Measurements from ENCODE around the gene GLIS2.

The GLIS2 gene

GRCh38 chr16:4316108-4316863 is 419 bp downstream of the GLIS2 start:
- no peak for TF ChIP-seq CTCF (IDR thresholded peaks at IDR 0.05; ENCODE audit: low read length, missing control alignments)

GRCh38 chr16:4316864-4317531 is 1.1 kb downstream of the GLIS2 start:
- DNase-seq (ENCODE audit: low read depth) = no peak
- TF ChIP-seq CTCF (IDR thresholded peaks at IDR 0.05; ENCODE audit: low read length, missing control alignments) = no peak
- peak overlapping the region; percentile 72 for H3K4me3 ChIP-seq (replicated peaks; ENCODE audit: low read depth, low read length)

More at GRCh38 chr16:4316108-4316863, 419 bp downstream of the GLIS2 start:
- H3K4me3 ChIP-seq (replicated peaks; ENCODE audit: low read depth, low read length) = peak overlapping the region; percentile 72
- no peak for DNase-seq (ENCODE audit: low read depth)

DNA sequence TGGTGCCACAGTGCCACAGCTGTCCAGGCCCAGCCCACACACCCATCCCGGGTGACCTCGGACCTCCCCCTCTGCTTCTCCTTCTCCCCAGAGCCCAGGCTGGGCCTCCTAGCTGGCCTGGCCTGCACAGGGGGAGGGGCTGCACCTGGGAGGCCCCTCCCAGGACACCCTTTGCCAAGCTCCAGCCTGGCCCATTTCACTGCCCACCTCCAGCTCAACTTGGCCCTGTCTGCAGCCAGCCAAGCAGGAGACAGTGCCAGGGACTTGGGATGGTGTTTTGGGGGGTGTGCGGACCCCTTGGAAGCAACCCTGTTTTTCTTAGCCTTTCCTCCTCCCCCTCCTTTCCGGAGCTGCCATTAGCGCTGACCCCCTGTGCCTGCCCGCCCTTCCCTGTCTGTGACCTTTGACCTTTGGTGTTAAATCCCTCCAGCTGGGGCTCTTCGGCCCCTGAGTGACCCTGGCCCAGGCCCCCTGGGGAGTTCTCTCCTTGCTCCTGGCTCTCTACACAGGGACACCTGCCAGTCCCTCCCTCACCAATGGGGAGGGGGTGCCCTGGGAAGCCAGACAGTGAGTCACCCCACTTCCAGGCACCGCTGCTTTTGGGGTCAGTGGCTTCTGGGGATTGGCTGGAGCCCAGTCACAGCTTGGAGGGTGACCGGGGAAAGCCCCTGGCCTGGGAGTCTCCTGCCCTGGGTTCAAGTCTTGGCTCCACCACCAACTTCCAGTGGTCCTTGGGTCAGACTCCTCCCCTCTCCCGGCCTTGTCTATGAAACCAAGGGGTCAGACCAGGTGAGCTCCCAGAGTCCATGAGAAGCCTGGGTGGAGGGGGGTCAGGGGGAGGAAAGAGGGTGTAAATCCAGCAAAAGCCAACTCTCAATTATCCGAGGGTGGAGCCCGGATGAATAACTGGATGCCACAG is 1.9 kb downstream of the GLIS2 start:
- no peak for DNase-seq (ENCODE audit: low read depth)
- peak overlapping the region; percentile 72 for H3K4me3 ChIP-seq (replicated peaks; ENCODE audit: low read depth, low read length)
- no peak for TF ChIP-seq CTCF (IDR thresholded peaks at IDR 0.05; ENCODE audit: low read length, missing control alignments)

DNA sequence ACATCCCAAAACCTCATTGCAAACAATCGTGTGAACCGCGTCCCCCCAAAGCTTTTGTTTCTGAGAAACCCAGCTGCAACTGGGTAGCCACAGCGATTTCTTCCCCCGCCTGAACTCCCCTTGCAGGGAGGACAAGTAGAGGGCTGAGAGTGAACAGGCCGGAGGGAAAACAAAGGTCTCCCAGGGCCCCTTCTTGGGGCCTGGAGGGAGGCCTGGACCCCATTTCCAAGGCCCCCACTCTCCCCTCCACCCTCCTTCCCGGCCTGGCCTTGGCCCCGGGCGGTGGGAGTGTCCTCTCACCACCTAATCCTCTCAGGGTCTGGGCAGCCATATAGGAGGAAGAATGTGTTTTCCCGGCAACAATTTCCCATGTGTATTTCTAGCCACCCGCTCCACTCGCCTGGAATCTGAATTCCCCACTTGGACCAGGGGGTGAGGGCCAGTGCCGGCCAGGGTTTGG is 2.6 kb downstream of the GLIS2 start:
- H3K4me3 ChIP-seq (replicated peaks; ENCODE audit: low read depth, low read length) = no peak overlapping the region
- DNase-seq (ENCODE audit: low read depth) = no peak
- TF ChIP-seq CTCF (IDR thresholded peaks at IDR 0.05; ENCODE audit: low read length, missing control alignments) = no peak

GRCh38 chr16:4318967-4319366 is 3.1 kb downstream of the GLIS2 start:
- DNase-seq (ENCODE audit: low read depth) = no peak
- TF ChIP-seq CTCF (IDR thresholded peaks at IDR 0.05; ENCODE audit: low read length, missing control alignments) = no peak
- no peak overlapping the region for H3K4me3 ChIP-seq (replicated peaks; ENCODE audit: low read depth, low read length)

DNA sequence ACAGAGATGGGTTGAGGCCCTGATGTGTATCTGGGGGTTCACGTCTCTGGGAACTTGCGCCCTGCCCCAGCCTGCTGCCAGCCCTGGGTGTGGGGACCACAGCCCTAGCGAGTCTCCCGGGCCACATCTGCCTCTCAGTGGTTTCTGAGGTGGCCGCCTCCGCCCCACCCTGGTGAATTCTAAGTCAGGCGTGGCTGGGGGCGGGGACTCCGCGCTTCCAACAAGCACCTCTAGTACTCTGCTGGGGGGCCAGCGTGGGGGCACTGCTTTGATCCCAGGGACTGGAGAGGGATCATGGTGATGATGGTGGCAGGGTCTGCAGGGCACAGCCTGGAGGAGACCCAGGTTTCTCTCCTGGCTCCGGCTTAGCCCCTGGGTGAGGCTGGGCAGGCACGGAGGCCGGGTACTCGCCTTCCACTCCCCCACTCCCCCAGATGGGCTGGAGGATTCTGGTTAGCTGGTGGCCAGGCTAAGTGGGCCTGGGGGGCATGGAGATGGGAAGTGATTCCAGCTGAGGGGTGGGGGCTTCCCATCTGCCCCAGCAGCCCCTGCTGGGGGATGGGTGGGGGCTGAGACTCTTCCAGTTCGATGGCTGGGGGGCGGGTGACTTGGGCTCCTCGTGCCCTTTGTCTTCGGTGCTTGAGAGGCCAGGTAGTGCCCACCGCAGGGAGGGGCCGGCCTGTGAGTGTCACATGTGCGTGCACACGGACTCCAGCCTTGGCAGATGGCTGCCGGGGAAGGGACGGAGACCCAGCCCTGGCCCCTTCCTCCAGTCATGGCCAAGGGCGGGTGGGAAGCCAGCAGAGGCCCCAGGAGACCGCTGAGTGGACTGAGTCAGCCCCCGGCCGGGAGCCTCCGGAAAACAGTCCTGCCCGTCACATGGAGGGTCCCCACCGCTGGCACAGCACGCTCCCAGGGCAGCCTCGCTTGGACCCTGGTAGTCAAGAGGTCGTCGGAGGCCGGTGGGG is 3.9 kb downstream of the GLIS2 start:
- DNase-seq (ENCODE audit: low read depth) = no peak
- no peak for TF ChIP-seq CTCF (IDR thresholded peaks at IDR 0.05; ENCODE audit: low read length, missing control alignments)
- H3K4me3 ChIP-seq (replicated peaks; ENCODE audit: low read depth, low read length) = no peak overlapping the region
